HG03460 (cell line): ENCODE results near the gene TRIB2.

Source experiments
- ATAC-seq: cut with Tn5 transposase; IDR thresholded peaks from one replicate; pipeline ENCODE4 v1.9.1; 2021; ENCODE audit not compliant: unreplicated experiment

Gene TRIB2

GRCh38 chr2:12697617-12698016, 19.1 kb upstream of the TRIB2 start:
- no peak for ATAC-seq

- ATAC-seq, result no peak
Observed at GRCh38 chr2:12700989-12701388, 15.7 kb upstream of the TRIB2 start.

GRCh38 chr2:12701786-12702167, 15.0 kb upstream of the TRIB2 start:
- ATAC-seq, result no peak

- no peak for ATAC-seq
Observed at GRCh38 chr2:12702168-12703121, 14.3 kb upstream of the TRIB2 start.

GRCh38 chr2:12704378-12704777, 12.4 kb upstream of the TRIB2 start:
- no peak for ATAC-seq

GRCh38 chr2:12705230-12705629, 11.5 kb upstream of the TRIB2 start:
- ATAC-seq, result no peak

GRCh38 chr2:12705742-12706141, 11.0 kb upstream of the TRIB2 start:
- ATAC-seq, result no peak

GRCh38 chr2:12708508-12709206, 8.1 kb upstream of the TRIB2 start:
- no peak for ATAC-seq

- no peak for ATAC-seq
Observed at GRCh38 chr2:12709207-12709522, 7.6 kb upstream of the TRIB2 start.

- ATAC-seq, result no peak
Observed at GRCh38 chr2:12710301-12710700, 6.4 kb upstream of the TRIB2 start.

GRCh38 chr2:12711339-12711738, 5.4 kb upstream of the TRIB2 start:
- ATAC-seq, result no peak

- no peak for ATAC-seq
Observed at GRCh38 chr2:12712881-12713280, 3.9 kb upstream of the TRIB2 start.

- ATAC-seq, result no peak
Observed at GRCh38 chr2:12714391-12715221, 2.1 kb upstream of the TRIB2 start.

- no peak for ATAC-seq
Observed at GRCh38 chr2:12715258-12716031, 1.3 kb upstream of the TRIB2 start.

- ATAC-seq, result no peak
Observed at GRCh38 chr2:12716032-12716281, 779 bp upstream of the TRIB2 start.

- no peak for ATAC-seq
Observed at GRCh38 chr2:12717191-12718014, 667 bp downstream of the TRIB2 start.

GRCh38 chr2:12718015-12718671, 1.4 kb downstream of the TRIB2 start:
- ATAC-seq, result no peak

- ATAC-seq, result no peak
Observed at GRCh38 chr2:12718711-12719399, 2.1 kb downstream of the TRIB2 start.
